DOHH2 (cell line): ENCODE data around the gene HDAC10.

Experiments
- EZH2phosphoT487 ChIP-seq: fragments of 200-600 bp; sonication (generic); IDR thresholded peaks from 2 replicates; pipeline ENCODE4 v1.6.1; 2017; ENCODE audit warnings: borderline replicate concordance, mild to moderate bottlenecking, antibody characterized with exemption, low read length, moderate library complexity, mixed read lengths
- TF ChIP-seq, protein P1 (sequence below): fragments of 200-600 bp; sonication (generic); IDR thresholded peaks from one replicate; pipeline ENCODE4 v1.5.1; 2014; ENCODE audit warnings: antibody characterized with exemption, mild to moderate bottlenecking, low read depth, low read length; ENCODE audit not compliant: poor library complexity, severe bottlenecking

GRCh38 chr22:50281384-50281760 lies 30.3 kb upstream of the HDAC10 start:
- TF ChIP-seq, protein P1, sequence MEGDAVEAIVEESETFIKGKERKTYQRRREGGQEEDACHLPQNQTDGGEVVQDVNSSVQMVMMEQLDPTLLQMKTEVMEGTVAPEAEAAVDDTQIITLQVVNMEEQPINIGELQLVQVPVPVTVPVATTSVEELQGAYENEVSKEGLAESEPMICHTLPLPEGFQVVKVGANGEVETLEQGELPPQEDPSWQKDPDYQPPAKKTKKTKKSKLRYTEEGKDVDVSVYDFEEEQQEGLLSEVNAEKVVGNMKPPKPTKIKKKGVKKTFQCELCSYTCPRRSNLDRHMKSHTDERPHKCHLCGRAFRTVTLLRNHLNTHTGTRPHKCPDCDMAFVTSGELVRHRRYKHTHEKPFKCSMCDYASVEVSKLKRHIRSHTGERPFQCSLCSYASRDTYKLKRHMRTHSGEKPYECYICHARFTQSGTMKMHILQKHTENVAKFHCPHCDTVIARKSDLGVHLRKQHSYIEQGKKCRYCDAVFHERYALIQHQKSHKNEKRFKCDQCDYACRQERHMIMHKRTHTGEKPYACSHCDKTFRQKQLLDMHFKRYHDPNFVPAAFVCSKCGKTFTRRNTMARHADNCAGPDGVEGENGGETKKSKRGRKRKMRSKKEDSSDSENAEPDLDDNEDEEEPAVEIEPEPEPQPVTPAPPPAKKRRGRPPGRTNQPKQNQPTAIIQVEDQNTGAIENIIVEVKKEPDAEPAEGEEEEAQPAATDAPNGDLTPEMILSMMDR, result no peak
- TF ChIP-seq EZH2phosphoT487, result no peak
